ENCODE measurements around the gene RABEPK.
A peak's percentile ranks its signal among the peaks of the same experiment; 100 is the strongest.

The RABEPK gene

GRCh38 chr9:125241000-125241862, 40.9 kb downstream of the RABEPK start, which contains the start of gene HSPA5:
Gene HSPA5 (minus strand): TSS chr9:125241343. CDS start chr9:125241126, 217 bp downstream.
- peak within 1 kb of the TSS; percentile 97 for H3K4me3 ChIP-seq (replicated peaks; ENCODE audit: low read depth, low read length)
- TF ChIP-seq, protein P1, sequence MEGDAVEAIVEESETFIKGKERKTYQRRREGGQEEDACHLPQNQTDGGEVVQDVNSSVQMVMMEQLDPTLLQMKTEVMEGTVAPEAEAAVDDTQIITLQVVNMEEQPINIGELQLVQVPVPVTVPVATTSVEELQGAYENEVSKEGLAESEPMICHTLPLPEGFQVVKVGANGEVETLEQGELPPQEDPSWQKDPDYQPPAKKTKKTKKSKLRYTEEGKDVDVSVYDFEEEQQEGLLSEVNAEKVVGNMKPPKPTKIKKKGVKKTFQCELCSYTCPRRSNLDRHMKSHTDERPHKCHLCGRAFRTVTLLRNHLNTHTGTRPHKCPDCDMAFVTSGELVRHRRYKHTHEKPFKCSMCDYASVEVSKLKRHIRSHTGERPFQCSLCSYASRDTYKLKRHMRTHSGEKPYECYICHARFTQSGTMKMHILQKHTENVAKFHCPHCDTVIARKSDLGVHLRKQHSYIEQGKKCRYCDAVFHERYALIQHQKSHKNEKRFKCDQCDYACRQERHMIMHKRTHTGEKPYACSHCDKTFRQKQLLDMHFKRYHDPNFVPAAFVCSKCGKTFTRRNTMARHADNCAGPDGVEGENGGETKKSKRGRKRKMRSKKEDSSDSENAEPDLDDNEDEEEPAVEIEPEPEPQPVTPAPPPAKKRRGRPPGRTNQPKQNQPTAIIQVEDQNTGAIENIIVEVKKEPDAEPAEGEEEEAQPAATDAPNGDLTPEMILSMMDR (IDR thresholded peaks at IDR 0.05; ENCODE audit: low read depth, low read length, missing control alignments), result no peak
- peak; percentile 99 for DNase-seq (ENCODE audit: extremely low read depth, low read depth)

- no peak for DNase-seq (ENCODE audit: extremely low read depth, low read depth)
- TF ChIP-seq, protein P1 (IDR thresholded peaks at IDR 0.05; ENCODE audit: low read depth, low read length, missing control alignments), result no peak
- peak overlapping the region; percentile 97 for H3K4me3 ChIP-seq (replicated peaks; ENCODE audit: low read depth, low read length)
Measured at GRCh38 chr9:125241863-125242739, 41.8 kb downstream of the RABEPK start.

DNA sequence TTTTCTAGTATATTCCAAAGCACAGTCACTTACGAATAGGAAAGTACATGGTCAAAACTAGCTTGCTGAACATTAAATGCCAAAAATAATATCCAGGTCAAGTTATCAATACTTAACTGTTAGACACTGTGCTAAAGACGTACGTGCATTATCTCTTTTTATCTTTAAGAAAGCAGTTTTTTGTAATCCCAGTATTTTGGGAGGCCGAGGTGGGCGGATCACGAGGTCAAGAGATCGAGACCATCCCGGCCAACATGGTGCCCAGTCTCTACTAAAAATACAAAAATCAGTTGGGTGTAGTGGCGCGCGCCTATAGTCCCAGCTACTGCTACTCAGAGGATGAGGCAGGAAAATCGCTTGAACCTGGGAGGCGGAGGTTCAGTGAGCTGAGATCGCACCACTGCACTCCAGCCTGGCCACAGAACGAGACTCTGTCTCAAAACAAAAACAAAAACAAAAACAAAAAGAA, 43.5 kb downstream of the RABEPK start:
- TF ChIP-seq, protein P1 (IDR thresholded peaks at IDR 0.05; ENCODE audit: low read depth, low read length, missing control alignments), result no peak
- no peak for DNase-seq (ENCODE audit: extremely low read depth, low read depth)
- H3K4me3 ChIP-seq (replicated peaks; ENCODE audit: low read depth, low read length), result no peak overlapping the region

DNA sequence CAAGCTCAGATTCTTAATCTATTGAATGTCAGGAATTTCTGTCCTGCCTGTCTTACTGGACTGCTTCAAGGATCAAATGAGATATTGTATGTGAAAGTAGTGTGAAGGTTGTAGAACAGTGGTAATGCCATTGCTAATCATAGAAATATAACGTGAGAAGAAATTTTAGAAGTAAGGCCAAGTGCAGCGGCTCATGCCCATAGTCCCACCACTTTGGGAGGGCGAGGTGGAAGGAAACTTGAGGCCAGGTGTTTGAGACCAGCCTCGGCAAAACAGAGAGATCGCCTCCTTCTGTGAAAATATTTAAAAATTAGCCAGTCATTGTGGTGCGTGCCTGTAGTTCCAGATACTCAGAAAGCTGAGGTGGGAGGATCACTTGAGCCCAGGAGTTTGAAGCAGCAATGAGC, 45.9 kb downstream of the RABEPK start:
- no peak for DNase-seq (ENCODE audit: extremely low read depth, low read depth)
- no peak overlapping the region for H3K4me3 ChIP-seq (replicated peaks; ENCODE audit: low read depth, low read length)
- TF ChIP-seq, protein P1 (IDR thresholded peaks at IDR 0.05; ENCODE audit: low read depth, low read length, missing control alignments), result no peak

GRCh38 chr9:125254231-125254630, 53.9 kb downstream of the RABEPK start:
- no peak for DNase-seq (ENCODE audit: extremely low read depth, low read depth)
- TF ChIP-seq, protein P1 (IDR thresholded peaks at IDR 0.05; ENCODE audit: low read depth, low read length, missing control alignments), result no peak
- H3K4me3 ChIP-seq (replicated peaks; ENCODE audit: low read depth, low read length), result no peak overlapping the region

GRCh38 chr9:125255781-125256391, 55.5 kb downstream of the RABEPK start:
- DNase-seq (ENCODE audit: extremely low read depth, low read depth), result no peak
- TF ChIP-seq, protein P1 (IDR thresholded peaks at IDR 0.05; ENCODE audit: low read depth, low read length, missing control alignments), result peak; percentile 45
- no peak overlapping the region for H3K4me3 ChIP-seq (replicated peaks; ENCODE audit: low read depth, low read length)

All from HFF-Myc (cell line).